ENCODE measurements around the gene MRPL44. TPM values are rescaled to one million over a fixed set of nuclear protein-coding genes. Genes with fewer than 3 reads are reported as not detected.
A peak's percentile ranks its signal among the peaks of the same experiment; 100 is the strongest.

Gene MRPL44
- 10 to 100 TPM; 16.2 to 29.9 (median 24.3) TPM for total RNA-seq

- peaks cover 13% of the 10 kb centered on the region for H3K36me3 ChIP-seq
Observed at GRCh38 chr2:223957092-223957851, at the start of gene MRPL44. MRPL44 (plus strand) TSS chr2:223957463; CDS start chr2:223957473, 10 bp downstream.

GRCh38 chr2:223908304-223908998 lies 48.8 kb upstream of the MRPL44 start:
- Histone ChIP-seq H3K9me3 (no peaks in the 10 kb centered on the region), H3K27ac (no peak overlapping the region), H3K4me1 (no peaks in the 10 kb centered on the region), H3K27me3 (no peaks in the 10 kb centered on the region), H3K36me3 (peaks cover 23% of the 10 kb centered on the region), H3K4me3 (no peak overlapping the region)
- DNase-seq (ENCODE audit: low spot score in 2 of 2), result no peak
- 86% methylated on average over 8 of the region's 8 CpGs for WGBS
- no peak for TF ChIP-seq EP300 (IDR thresholded peaks at IDR 0.05)

More at GRCh38 chr2:223957092-223957851, at the start of gene MRPL44:
- Histone ChIP-seq H3K27me3 (no peaks in the 10 kb centered on the region), H3K27ac (peak within 1 kb of the TSS; percentile 84), H3K4me1 (peaks cover 52% of the 10 kb centered on the region), H3K4me3 (peak within 1 kb of the TSS; percentile 99), H3K9me3 (no peaks in the 10 kb centered on the region)
- peak; percentile 97 for DNase-seq (ENCODE audit: low spot score in 2 of 2)
- 0% methylated on average over 45 of the region's 65 CpGs for WGBS
- TF ChIP-seq POLR2A (IDR thresholded peaks at IDR 0.05), result no peak
- peak in 2 of 3 donors; percentile 63 to 100 for TF ChIP-seq POLR2AphosphoS5 (IDR thresholded peaks at IDR 0.05)

DNA sequence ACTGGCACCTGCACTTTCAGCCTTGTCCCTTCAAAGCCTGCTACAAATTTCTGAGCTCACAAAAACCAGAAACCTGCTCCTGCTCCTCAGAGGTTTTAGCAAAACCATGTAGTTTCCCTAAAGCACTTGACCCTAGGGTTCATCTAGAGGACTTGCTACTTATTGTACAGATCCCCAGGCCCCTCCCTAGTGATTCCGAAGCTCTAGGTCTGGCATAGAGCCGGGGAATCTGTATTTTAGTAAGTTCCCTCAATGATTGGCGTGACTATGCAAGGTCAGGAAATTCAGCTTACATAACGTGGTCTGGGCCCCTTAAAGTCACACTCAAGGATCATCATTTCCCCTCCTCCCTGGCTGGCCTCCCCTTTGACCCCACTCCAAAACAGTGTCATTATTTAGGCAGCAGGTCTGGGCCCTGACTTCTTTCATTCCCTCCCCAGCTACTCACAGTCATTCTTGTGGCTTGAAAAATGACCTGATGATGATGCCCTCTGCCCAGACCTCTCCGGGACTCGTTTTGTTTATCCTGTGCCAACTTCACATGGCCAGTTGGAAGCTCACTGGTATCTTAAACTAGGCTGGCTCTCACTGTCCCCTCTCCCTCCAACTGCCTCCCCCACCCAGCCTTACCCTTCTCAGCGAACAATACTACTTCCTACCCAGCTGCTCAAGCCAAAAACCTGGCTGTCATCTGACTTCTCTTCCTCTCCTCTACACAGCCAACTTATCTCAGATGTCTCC lies 48.1 kb upstream of the MRPL44 start:
- WGBS, result 72% methylated on average over 7 of the region's 7 CpGs
- Histone ChIP-seq H3K9me3 (no peaks in the 10 kb centered on the region), H3K4me1 (no peaks in the 10 kb centered on the region), H3K27me3 (no peaks in the 10 kb centered on the region), H3K36me3 (peaks cover 16% of the 10 kb centered on the region), H3K27ac (no peak overlapping the region), H3K4me3 (no peak overlapping the region)
- no peak for DNase-seq (ENCODE audit: low spot score in 2 of 2)
- no peak for TF ChIP-seq POLR2AphosphoS5 (IDR thresholded peaks at IDR 0.05)
- TF ChIP-seq, protein P1, sequence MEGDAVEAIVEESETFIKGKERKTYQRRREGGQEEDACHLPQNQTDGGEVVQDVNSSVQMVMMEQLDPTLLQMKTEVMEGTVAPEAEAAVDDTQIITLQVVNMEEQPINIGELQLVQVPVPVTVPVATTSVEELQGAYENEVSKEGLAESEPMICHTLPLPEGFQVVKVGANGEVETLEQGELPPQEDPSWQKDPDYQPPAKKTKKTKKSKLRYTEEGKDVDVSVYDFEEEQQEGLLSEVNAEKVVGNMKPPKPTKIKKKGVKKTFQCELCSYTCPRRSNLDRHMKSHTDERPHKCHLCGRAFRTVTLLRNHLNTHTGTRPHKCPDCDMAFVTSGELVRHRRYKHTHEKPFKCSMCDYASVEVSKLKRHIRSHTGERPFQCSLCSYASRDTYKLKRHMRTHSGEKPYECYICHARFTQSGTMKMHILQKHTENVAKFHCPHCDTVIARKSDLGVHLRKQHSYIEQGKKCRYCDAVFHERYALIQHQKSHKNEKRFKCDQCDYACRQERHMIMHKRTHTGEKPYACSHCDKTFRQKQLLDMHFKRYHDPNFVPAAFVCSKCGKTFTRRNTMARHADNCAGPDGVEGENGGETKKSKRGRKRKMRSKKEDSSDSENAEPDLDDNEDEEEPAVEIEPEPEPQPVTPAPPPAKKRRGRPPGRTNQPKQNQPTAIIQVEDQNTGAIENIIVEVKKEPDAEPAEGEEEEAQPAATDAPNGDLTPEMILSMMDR (IDR thresholded peaks at IDR 0.05), result no peak
- no peak for TF ChIP-seq EP300 (IDR thresholded peaks at IDR 0.05)
- no peak for TF ChIP-seq POLR2A (IDR thresholded peaks at IDR 0.05)

DNA sequence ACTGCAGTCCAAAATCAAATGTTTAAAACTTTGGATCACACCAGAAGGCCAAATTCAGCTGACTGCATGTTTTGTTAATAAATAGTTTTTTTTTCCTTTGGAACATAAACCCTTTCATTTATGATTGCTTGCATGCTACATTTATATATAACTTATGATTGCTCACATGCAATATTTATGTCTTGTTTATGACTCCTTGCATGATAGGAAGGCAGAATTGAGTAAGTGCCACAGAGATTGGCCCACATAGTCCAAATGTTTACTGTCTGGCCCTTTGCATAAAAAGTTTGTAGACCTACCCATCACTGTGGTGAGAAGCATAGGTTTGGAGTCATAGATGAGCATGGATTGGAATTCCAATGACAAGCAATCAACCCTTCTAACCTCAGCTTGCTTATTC lies 42.9 kb upstream of the MRPL44 start:
- H3K4me3 ChIP-seq, result no peak overlapping the region
- no peak for DNase-seq (ENCODE audit: low spot score in 2 of 2)
- H3K27me3 ChIP-seq, result no peaks in the 10 kb centered on the region
- peaks cover 19% of the 10 kb centered on the region for H3K36me3 ChIP-seq
- no peaks in the 10 kb centered on the region for H3K9me3 ChIP-seq
- no peaks in the 10 kb centered on the region for H3K4me1 ChIP-seq
- TF ChIP-seq POLR2AphosphoS5 (IDR thresholded peaks at IDR 0.05) (no peak), POLR2A (IDR thresholded peaks at IDR 0.05) (no peak), EP300 (IDR thresholded peaks at IDR 0.05) (no peak)
- TF ChIP-seq, protein P1 (IDR thresholded peaks at IDR 0.05), result no peak
- no peak overlapping the region for H3K27ac ChIP-seq

- DNase-seq (ENCODE audit: low spot score in 2 of 2), result no peak
Observed at GRCh38 chr2:223915071-223915470, 42.2 kb upstream of the MRPL44 start.

More at GRCh38 chr2:223915071-223915470, 42.2 kb upstream of the MRPL44 start:
- Histone ChIP-seq H3K4me3 (no peak overlapping the region), H3K9me3 (no peaks in the 10 kb centered on the region), H3K27ac (no peak overlapping the region), H3K36me3 (peaks cover 19% of the 10 kb centered on the region), H3K4me1 (no peaks in the 10 kb centered on the region), H3K27me3 (no peaks in the 10 kb centered on the region)
- 92% methylated on average over 3 of the region's 3 CpGs for WGBS
- TF ChIP-seq POLR2AphosphoS5 (IDR thresholded peaks at IDR 0.05) (no peak), EP300 (IDR thresholded peaks at IDR 0.05) (no peak), POLR2A (IDR thresholded peaks at IDR 0.05) (no peak)
- TF ChIP-seq, protein P1 (IDR thresholded peaks at IDR 0.05), result no peak
